AG09319 (cell line): ENCODE measurements around the gene LMO7.

ENCODE experiments used
- DNase-seq: peaks from one replicate; pipeline ENCODE4 v3.0.0-alpha.2; 2010; ENCODE audit warnings: low read depth; ENCODE audit errors: extremely low read depth
- CTCF ChIP-seq: IDR thresholded peaks from 2 replicates; pipeline ENCODE4 v1.5.1; 2011; ENCODE audit warnings: low read depth, mild to moderate bottlenecking, inconsistent platforms, low read length, moderate library complexity

LMO7 gene

GRCh38 chr13:75831389-75831788 is 195.3 kb downstream of the LMO7 start:
- no peak for DNase-seq
- TF ChIP-seq CTCF, result no peak

GRCh38 chr13:75832812-75833211 is 196.7 kb downstream of the LMO7 start:
- TF ChIP-seq CTCF, result no peak
- DNase-seq, result no peak

GRCh38 chr13:75836441-75836840 is 200.3 kb downstream of the LMO7 start:
- TF ChIP-seq CTCF, result no peak
- no peak for DNase-seq

GRCh38 chr13:75838366-75839005 is 202.4 kb downstream of the LMO7 start:
- DNase-seq, result no peak
- no peak for TF ChIP-seq CTCF

GRCh38 chr13:75839406-75839805 is 203.3 kb downstream of the LMO7 start:
- DNase-seq, result no peak
- TF ChIP-seq CTCF, result no peak

- DNase-seq, result no peak
Measured at GRCh38 chr13:75841905-75842304, 205.8 kb downstream of the LMO7 start.

GRCh38 chr13:75843074-75843473 is 206.9 kb downstream of the LMO7 start:
- TF ChIP-seq CTCF, result no peak
- DNase-seq, result no peak

More at GRCh38 chr13:75841905-75842304, 205.8 kb downstream of the LMO7 start:
- TF ChIP-seq CTCF, result no peak
